Muscle of leg (tissue), 9 donors: ENCODE data around the gene CASQ2. TPM values are rescaled to one million over a fixed set of nuclear protein-coding genes. Genes with fewer than 3 reads are reported as not detected.

ENCODE experiments used
- polyA plus RNA-seq, 8 donors: library from polyadenylated mRNA; unstranded; fragments of 120-200 nt; gene quantifications; one replicate each; pipeline versions ENCODE4 v1.2.1 to v1.2.3, GENCODE V29; 2013; ENCODE audit warnings: inconsistent platforms in 1 of 8, low replicate concordance in 1 of 8; ENCODE audit not compliant: insufficient read length in 8 of 8, insufficient read depth in 1 of 8
- total RNA-seq: library from RNA; stranded (reverse); fragments of 120-200 nt; gene quantifications from one replicate; pipeline ENCODE4 v1.2.4, GENCODE V29; 2013

Gene CASQ2
- total and polyA plus RNA-seq, 9 donors = 305 to 812 (median 606) TPM

Other genes with a start within 250 kb of the CASQ2 start
- gene VANGL1, start 126.7 kb downstream of the CASQ2 start, total RNA-seq = 4.9 TPM
- gene VANGL1, start 126.7 kb downstream of the CASQ2 start, polyA plus RNA-seq = 10 to 100 TPM in 1 of 8 donors, 1 to 10 TPM in 7; 5.2 to 10.2 (median 7.5) TPM
- gene NHLH2, start 72.4 kb upstream of the CASQ2 start, total RNA-seq = not detected
- gene NHLH2, start 72.4 kb upstream of the CASQ2 start, polyA plus RNA-seq = under 1 TPM in 2 of 8 donors, not detected in 6; 0.11 to 0.12 TPM
- 0.53 TPM for gene SLC22A15, start 207.8 kb upstream of the CASQ2 start, total RNA-seq
- gene SLC22A15, start 207.8 kb upstream of the CASQ2 start, polyA plus RNA-seq = 1 to 10 TPM in 1 of 8 donors, under 1 TPM in 7; 0.40 to 1.1 (median 0.52) TPM